ENCODE results near the gene NSD1.
"Not testable (repeated sequence)": the region's sequence is repeated elsewhere in the genome, so short reads cannot be mapped to it uniquely, and the experiment has no call there.

Gene NSD1

DNA sequence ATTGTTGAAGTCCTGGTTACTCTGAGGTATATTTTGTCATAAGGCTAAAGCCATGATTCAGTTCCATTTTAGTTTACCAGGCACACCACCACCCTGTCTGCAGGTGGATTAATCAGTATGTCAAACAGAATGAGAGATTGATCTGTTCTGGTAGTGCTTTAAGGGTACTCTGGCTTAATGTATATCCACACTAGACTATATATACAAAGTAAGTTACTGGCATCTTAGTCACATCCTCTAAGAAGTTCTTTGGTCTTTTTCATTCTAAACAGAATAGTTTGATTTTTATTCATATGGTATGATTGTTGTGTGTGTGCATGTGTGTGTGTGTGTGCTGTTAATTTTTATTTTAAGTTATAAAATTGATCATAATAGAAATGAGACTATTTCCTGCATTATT lies 108.2 kb downstream of the NSD1 start:
- no peak for DNase-seq

DNA sequence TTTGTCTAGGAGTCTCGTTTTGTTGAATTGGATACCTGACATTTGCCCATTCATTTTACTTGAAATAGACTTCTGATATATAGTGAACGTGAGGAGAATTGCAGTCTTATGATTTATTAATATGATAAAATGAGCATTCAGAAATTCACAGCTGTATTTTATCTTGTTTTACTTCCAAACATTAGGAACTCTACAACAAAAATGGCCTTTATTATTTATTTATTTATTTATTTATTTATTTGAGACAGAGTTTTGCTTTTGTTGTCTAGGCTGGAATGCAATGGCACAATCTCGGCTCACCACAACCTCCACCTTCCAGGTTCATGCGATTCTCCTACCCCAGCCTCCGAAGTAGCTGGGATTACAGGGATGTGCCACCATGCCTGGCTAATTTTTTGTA lies 108.7 kb downstream of the NSD1 start:
- DNase-seq = no peak

DNA sequence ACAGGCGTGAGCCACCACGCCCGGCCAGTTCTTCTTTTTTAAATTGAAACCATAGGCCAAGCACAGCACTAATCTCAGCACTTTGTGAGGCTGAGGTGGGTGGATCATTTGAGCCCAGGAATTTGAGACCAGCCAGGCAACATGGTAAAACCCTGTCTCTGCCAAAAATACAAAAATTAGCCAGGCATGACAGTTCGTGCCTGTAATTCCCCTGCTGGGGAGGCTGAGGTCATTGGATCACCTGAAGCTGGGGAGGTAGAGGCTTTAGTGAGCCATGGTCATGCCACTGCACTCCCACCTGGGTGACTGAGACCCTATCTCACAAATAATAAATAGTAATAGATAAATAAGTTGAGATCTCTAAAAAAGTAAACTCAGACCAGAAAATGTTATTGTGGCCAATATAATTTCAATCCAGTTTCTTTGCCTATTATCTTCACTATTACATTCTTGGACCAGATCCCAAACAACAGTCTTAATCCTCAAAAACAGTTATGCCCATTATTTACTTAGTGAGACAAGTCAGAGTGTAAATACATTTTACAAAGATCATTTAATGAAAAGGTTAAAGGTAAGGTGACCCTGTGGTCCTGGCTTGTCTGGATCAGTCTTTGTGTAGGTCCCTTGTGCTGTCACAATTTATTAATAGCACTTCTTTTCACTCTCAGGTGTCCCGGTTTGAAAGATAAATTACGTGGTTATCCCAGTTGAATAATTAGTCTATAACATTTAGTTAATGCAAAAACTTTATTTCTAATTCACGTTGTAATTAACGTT lies 116.4 kb downstream of the NSD1 start:
- DNase-seq = no peak

DNA sequence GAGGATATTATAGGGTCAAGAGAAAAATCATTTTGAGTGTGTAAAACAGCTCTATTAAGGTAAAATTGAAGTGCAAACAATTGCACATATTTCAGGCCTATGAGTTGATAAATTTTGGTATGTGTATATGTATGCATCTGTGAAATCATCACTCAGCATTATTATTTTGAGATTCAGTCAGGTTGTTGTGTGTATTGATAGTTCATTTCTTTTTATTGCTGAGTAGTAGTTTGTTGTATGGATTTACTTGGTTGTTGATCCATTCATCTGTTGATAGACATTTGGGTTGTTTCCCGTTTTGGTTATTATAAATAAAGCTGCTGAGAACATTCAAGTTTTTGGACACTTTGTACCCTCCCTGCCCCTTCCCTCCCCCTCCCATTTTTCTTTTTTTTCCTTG lies 119.7 kb downstream of the NSD1 start:
- DNase-seq = no peak

DNA sequence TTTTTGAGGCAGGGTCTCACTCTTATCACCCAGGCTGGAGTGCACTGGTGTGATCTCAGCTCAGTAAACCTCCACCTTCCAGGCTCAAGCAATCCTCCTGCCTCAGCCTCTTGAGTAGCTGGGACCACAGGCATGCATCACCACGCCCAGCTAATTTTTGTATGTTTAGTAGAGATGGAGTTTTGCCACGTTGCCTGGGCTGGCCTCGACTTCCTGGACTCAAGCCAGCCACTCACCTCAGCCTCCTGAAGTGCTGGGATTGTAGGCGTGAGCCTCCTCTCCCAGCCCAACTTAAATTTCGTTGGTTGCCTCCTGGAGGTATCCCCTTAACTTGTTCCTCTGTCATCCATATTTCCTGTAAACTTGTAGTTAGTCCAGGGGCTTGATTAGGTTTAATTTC lies 122.7 kb downstream of the NSD1 start:
- no peak for DNase-seq

DNA sequence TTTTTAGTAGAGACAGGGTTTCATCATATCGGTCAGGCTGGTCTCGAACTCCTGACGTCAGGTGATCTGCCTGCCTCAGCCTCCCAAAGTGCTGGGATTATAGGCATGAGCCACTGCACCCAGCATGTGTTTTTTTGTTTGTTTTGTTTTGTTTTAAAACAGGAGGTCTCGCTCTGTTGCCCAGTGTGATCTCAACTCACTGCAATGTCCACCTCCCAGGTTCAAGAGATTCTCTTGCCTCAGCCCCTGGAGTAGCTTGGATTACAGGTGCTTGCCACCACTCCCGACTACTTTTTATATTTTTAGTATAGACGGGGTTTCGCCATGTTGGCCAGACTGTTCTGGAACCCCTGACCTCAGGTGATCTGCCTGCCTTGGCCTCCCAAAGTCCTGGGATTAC lies 125.1 kb downstream of the NSD1 start:
- DNase-seq = not testable (repeated sequence)

GRCh38 chr5:177260961-177261360 lies 127.4 kb downstream of the NSD1 start:
- no peak for DNase-seq

DNA sequence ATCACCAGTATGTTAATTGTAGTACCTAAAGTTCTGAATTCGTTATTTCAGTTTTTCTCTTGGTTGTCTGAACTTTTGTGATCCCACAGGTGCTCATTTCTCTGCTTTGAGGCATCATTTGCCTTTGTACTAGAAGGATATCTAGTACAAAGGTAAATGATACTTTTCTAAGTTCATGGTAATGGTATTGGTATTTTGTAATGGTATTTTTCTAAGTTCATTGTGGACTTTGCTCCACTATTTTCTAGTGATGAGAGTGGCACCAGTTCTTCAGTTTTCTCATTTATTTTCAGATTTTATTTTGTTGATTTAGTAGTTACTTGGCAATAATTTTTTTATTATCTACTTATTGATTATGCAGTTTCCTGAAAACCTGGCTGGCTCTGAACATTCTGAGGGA lies 127.9 kb downstream of the NSD1 start:
- DNase-seq = no peak

DNA sequence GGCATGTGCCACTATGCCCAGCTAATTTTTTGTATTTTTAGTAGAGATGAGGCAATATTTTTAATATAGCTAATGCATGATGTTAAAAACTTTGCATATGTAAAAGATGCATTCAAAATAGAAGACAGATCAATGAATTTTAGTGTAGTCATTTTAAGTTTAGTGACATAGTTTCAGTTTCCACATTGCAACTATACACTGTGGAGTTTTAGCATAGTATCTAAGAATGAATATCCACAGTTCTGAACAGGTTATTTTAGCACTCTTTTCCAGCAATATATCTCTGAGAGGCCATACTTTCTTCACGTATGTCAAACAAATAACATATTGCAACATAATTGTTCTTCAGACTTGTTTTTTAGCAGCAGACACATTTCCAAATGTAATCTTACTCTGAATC lies 130.6 kb downstream of the NSD1 start:
- DNase-seq = no peak

DNA sequence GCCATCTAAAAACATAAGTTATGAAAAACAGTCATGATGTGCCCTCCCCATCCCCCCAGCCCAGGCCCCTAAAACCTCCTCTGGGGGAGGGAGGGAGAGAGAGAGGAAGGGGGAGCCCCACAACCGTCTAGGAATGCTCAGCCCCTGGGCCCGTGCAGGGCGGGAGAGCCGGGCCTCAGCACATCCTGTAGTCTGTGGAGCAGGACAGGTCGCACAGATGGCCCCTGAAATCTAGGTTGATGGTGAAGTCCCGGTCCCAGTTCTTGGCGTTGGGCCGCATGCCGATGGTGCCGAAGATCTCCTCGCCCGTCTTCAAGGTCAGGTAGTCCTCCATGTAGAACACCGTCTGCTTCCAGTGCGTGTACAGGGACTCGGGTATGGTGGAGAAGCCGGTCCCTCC lies 131.8 kb downstream of the NSD1 start:
- DNase-seq = no peak

DNA sequence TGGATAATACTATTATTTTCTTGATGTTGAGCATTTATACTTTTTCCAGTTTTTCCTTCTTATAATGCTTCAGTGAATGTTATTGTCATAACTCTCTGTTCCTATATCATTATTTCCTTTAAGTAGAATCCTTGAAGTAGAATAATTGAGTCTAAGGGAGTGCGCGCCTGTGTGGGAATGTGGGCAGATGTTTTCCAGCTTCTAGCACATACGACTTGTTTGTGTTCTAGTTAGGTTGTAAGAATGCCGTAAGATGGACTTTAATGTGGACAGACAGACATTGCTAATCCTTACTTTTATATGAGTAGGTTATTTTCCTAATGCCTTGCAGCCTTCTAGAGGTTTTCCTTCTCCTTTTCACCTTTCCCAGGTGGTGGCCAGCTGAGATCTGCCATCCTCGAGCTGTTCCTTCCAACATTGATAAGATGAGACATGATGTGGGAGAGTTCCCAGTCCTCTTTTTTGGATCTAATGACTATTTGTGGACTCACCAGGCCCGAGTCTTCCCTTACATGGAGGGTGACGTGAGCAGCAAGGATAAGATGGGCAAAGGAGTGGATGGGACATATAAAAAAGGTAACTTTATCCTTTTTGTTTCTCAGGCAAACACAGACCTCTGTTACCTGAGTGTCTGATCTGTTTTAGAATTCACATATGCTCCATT lies 135.8 kb downstream of the NSD1 start:
- DNase-seq = no peak

DNA sequence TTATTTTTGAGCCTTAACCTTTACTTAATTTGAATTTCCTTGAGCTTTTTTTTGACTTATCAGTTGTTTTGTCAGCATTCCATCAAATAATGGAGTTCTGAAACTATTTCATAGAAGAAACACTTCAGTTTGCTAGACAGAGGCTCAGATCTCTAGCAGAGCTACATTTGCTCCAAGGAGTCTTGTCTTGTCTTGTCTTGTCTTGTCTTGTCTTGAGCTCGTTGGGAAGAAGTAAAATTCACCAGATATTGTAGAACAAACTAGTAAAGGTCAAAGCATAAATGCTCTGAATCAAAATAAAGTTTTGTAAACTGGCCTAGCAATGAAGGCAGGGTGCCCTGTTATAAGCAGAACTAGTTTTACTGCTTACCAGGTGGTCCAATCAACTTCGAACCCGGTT lies 136.4 kb downstream of the NSD1 start:
- DNase-seq = no peak

GRCh38 chr5:177270653-177271052 lies 137.1 kb downstream of the NSD1 start:
- no peak for DNase-seq

DNA sequence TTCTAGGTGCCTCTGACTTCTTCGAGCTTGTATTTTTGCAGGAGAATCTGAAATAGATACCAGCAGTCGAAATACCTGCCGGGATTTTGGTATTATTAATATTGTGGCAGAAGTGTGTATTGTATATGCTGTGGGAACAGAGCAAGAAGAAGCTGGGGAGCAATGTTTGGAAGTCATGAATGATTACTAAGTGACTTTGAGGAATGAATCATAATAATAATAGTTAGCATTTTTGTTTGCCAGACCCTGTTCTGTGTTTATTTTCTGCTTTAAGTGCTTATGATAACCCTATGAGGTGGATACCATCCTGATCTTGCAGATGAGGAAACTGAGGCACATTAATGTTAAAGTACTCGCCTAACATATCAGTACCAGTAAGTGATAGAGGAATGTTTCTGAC lies 137.5 kb downstream of the NSD1 start:
- no peak for DNase-seq

GRCh38 chr5:177275883-177276282 lies 142.3 kb downstream of the NSD1 start:
- DNase-seq = no peak

DNA sequence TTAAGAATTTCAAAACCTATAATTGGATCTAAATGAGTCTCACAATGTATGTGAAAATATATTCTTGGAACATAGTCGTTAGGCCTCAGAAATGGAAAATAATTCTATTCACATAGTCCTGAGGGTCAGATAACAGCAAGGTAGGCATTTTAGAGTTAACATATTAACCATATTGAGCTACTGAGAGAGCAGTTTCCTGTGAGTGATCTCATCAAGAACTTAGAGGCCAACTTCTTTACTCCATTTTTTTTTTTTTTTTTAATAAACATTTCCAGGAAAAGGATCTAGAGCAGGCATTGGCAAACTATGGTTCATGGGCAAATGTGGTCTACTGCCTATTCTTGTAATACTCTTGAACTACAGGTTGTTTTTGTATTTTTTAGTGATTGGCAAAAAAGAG lies 143.3 kb downstream of the NSD1 start:
- no peak for DNase-seq

DNA sequence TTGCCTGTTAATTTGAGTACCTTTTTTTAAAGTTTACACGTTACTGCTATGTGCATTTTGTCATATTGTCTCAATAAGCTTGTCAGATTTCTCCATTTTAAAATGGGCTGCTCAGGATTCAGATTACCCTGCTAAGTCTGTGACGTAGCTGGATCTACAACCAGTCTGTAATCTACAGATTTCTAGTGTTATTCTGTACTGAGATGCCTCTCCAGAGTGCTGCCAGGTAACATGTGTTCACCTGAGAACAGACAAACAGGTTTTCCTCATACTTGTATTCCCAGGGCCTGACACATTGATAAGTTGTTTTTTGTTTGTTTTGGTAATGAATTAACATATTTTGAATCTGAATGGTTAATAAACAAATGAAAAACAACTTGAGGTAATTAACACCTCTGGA lies 154.6 kb downstream of the NSD1 start:
- DNase-seq = no peak

GRCh38 chr5:177290816-177291596 lies 157.4 kb downstream of the NSD1 start:
- no peak for DNase-seq

- DNase-seq = no peak
These were observed 158.2 kb downstream of the NSD1 start for GRCh38 chr5:177291735-177292134.

DNA sequence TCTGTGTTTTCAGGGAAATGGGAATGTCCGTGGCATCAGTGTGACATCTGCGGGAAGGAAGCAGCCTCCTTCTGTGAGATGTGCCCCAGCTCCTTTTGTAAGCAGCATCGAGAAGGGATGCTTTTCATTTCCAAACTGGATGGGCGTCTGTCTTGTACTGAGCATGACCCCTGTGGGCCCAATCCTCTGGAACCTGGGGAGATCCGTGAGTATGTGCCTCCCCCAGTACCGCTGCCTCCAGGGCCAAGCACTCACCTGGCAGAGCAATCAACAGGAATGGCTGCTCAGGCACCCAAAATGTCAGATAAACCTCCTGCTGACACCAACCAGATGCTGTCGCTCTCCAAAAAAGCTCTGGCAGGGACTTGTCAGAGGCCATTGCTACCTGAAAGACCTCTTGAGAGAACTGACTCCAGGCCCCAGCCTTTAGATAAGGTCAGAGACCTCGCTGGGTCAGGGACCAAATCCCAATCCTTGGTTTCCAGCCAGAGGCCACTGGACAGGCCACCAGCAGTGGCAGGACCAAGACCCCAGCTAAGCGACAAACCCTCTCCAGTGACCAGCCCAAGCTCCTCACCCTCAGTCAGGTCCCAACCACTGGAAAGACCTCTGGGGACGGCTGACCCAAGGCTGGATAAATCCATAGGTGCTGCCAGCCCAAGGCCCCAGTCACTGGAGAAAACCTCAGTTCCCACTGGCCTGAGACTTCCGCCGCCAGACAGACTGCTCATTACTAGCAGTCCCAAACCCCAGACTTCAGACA lies 160.4 kb downstream of the NSD1 start:
- DNase-seq = no peak

DNA sequence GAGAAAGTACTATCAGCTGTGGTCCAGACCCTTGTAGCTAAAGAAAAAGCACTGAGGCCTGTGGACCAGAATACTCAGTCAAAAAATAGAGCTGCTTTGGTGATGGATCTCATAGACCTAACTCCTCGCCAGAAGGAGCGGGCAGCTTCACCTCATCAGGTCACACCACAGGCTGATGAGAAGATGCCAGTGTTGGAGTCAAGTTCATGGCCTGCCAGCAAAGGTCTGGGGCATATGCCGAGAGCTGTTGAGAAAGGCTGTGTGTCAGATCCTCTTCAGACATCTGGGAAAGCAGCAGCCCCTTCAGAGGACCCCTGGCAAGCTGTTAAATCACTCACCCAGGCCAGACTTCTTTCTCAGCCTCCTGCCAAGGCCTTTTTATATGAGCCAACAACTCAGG lies 161.1 kb downstream of the NSD1 start:
- no peak for DNase-seq

GRCh38 chr5:177295924-177296323 lies 162.4 kb downstream of the NSD1 start:
- no peak for DNase-seq

GRCh38 chr5:177296581-177296980 lies 163.0 kb downstream of the NSD1 start:
- no peak for DNase-seq

All from SHP77 (cell line).